Neural progenitor cell (in vitro differentiated cells): ENCODE data around the gene TSGA10.

Experiments used
- CTCF ChIP-seq: fragments of 200-600 bp; sonication (generic); IDR thresholded peaks from 2 replicates; pipeline ENCODE4 v1.5.1; 2017; ENCODE audit warnings: antibody characterized with exemption, mild to moderate bottlenecking
- EZH2phosphoT487 ChIP-seq: fragments of 200-600 bp; sonication (generic); IDR thresholded peaks from 2 replicates; pipeline ENCODE4 v1.6.1; 2017; ENCODE audit warnings: antibody characterized with exemption

GRCh38 chr2:99101697-99102096 is 53.0 kb downstream of the TSGA10 start:
- TF ChIP-seq CTCF (no peak), EZH2phosphoT487 (no peak)
